Measurements from ENCODE around the gene GOLT1A.
A peak's percentile ranks its signal among the peaks of the same experiment; 100 is the strongest.

- peak; percentile 47 to 84 (median 72) for TF ChIP-seq CTCF (IDR thresholded peaks at IDR 0.05)
- no peak for TF ChIP-seq POLR2A (IDR thresholded peaks at IDR 0.05)
Observed at GRCh38 chr1:204213668-204214662, at the start of gene GOLT1A.
